Lung (tissue), 12 donors: ENCODE data around the gene WNK2. TPM values are rescaled to one million over a fixed set of nuclear protein-coding genes. Genes with fewer than 3 reads are reported as not detected.

ENCODE experiments used
- ATAC-seq: fragments of 200-7000 bp; cut with Tn5 transposase; one replicate; pipeline ENCODE4 v1.9.1; 2020; ENCODE audit warnings: moderate number of reproducible peaks; ENCODE audit not compliant: insufficient read depth, low FRiP score
- DNase-seq, 3 donors: peaks; one replicate each; pipeline ENCODE4 v3.0.0-alpha.2; 2013 to 2017
- H3K27ac ChIP-seq, 2 donors: one replicate each; pipeline ENCODE4 v1.5.1; 2013; ENCODE audit warnings: mild to moderate bottlenecking in 2 of 2, moderate library complexity in 2 of 2, control low read depth in 1 of 2, inconsistent platforms in 1 of 2, low read depth in 1 of 2, low read length in 1 of 2
- H3K27me3 ChIP-seq, 3 donors: one replicate each; pipeline ENCODE4 v1.5.1; 2013; ENCODE audit warnings: low read length in 2 of 3; ENCODE audit not compliant: control insufficient read depth in 3 of 3, insufficient read depth in 3 of 3
- H3K36me3 ChIP-seq, 4 donors: one replicate each; pipeline ENCODE4 v1.5.1; 2013; ENCODE audit warnings: low read length in 4 of 4, mild to moderate bottlenecking in 1 of 4, moderate library complexity in 1 of 4; ENCODE audit not compliant: control insufficient read depth in 4 of 4, insufficient read depth in 4 of 4
- H3K4me1 ChIP-seq, 5 donors: one replicate each; pipeline ENCODE4 v1.5.1; 2013; ENCODE audit warnings: low read length in 5 of 5, mild to moderate bottlenecking in 2 of 5, moderate library complexity in 1 of 5; ENCODE audit not compliant: control insufficient read depth in 5 of 5, insufficient read depth in 5 of 5
- H3K4me3 ChIP-seq: one replicate; pipeline ENCODE4 v1.5.1; 2013; ENCODE audit warnings: mild to moderate bottlenecking, control low read depth, moderate library complexity
- H3K9ac ChIP-seq, 2 donors: one replicate each; pipeline ENCODE4 v1.5.1; 2013; ENCODE audit warnings: low read length in 2 of 2, control low read depth in 1 of 2; ENCODE audit not compliant: insufficient read depth in 1 of 2
- H3K9me3 ChIP-seq, 4 donors: one replicate each; pipeline ENCODE4 v1.5.1; 2013; ENCODE audit warnings: low read length in 3 of 4, mild to moderate bottlenecking in 1 of 4, moderate library complexity in 1 of 4; ENCODE audit not compliant: control insufficient read depth in 4 of 4, insufficient read depth in 3 of 4
- whole genome bisulfite sequencing, 2 donors: extraction: QIAGEN DNeasy Blood & Tissue Kit; methylation state at CpG; one replicate each; pipeline ENCODE4 v1.1.7; 2013; 5-methylcytosine and 5-hydroxymethylcytosine counted together
- polyA plus RNA-seq, 2 donors: library from polyadenylated mRNA; stranded (reverse); fragments of 200-250 nt; gene quantifications; one replicate each; pipeline ENCODE4 v1.2.1, GENCODE V29; 2013
- total RNA-seq, 2 donors: library from RNA; depleted of rRNA in 1 of 2; stranded (reverse); fragments of >200 nt in 1 of 2; gene quantifications; one replicate each; pipeline ENCODE4 v1.2.1, GENCODE V29; 2014 to 2021
- TF ChIP-seq, protein P1 (sequence below): IDR thresholded peaks from 2 replicates; pipeline ENCODE4 v1.5.1; 2012; ENCODE audit warnings: mild to moderate bottlenecking; ENCODE audit errors: control extremely low read depth, extremely low read depth
- donor health status: control.
- donor health status: control.
- donor health status: Bipolar disorder and iron deficiency.
- donor health status: healthy.
- donor health status: DM: yes; HTN: yes; CAD: no.

The WNK2 gene
- total and polyA plus RNA-seq, 4 donors: 1.00 to 8.5 (median 2.9) TPM

- Histone ChIP-seq H3K27ac (no peak overlapping the region), H3K4me3 (no peak overlapping the region), H3K9ac (no peak overlapping the region), H3K36me3 (no peaks in the 10 kb centered on the region), H3K27me3 (no peaks in the 10 kb centered on the region), H3K4me1 (no peaks in the 10 kb centered on the region), H3K9me3 (peaks cover 0 to 2% (median 0%) of the 10 kb centered on the region in 4 donors)
- peak; percentile 62 to 76 (median 75) for DNase-seq
- WGBS, 2 donors: 66 to 75% methylated on average over 17 of the region's 17 CpGs
- peak; percentile 23 for ATAC-seq
- TF ChIP-seq, protein P1, sequence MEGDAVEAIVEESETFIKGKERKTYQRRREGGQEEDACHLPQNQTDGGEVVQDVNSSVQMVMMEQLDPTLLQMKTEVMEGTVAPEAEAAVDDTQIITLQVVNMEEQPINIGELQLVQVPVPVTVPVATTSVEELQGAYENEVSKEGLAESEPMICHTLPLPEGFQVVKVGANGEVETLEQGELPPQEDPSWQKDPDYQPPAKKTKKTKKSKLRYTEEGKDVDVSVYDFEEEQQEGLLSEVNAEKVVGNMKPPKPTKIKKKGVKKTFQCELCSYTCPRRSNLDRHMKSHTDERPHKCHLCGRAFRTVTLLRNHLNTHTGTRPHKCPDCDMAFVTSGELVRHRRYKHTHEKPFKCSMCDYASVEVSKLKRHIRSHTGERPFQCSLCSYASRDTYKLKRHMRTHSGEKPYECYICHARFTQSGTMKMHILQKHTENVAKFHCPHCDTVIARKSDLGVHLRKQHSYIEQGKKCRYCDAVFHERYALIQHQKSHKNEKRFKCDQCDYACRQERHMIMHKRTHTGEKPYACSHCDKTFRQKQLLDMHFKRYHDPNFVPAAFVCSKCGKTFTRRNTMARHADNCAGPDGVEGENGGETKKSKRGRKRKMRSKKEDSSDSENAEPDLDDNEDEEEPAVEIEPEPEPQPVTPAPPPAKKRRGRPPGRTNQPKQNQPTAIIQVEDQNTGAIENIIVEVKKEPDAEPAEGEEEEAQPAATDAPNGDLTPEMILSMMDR: peak; percentile 15
Measured at GRCh38 chr9:93304574-93305496, 120.9 kb downstream of the WNK2 start.

DNA sequence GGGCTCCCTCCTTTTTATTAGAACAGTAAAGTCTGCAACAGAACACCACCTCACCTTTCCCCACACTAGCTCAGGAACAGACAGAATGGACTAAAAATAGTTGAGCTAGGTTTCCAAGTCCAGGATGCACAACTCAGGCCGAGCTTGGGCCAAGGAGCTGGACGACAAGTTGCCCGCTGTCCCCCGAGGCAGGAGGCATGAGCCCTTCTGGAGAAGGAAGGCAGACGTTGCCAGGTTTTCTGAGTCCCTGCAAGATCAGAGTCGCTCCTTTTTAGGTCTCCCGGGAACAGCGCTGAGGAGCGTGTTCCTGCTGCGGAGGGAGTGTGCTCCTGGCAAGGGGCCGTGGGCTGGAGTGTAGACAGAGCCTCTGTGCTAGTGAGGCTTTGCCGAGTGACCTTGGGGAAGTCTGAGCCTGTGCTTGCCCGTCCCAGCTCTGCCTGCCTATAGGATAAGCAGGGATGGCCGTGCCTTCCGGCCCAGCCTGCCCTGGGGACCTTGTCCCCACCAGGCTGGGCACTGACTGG is 121.6 kb downstream of the WNK2 start:
- DNase-seq (peak in 1 of 3 donors; percentile 7), ATAC-seq (no peak)
- WGBS, 2 donors: 91 to 97% methylated on average over 15 of the region's 15 CpGs
- TF ChIP-seq, protein P1: no peak
- Histone ChIP-seq H3K27ac (no peak overlapping the region), H3K4me3 (no peak overlapping the region), H3K9ac (no peak overlapping the region), H3K9me3 (peaks cover 0 to 2% (median 0%) of the 10 kb centered on the region in 4 donors), H3K4me1 (no peaks in the 10 kb centered on the region), H3K36me3 (no peaks in the 10 kb centered on the region), H3K27me3 (no peaks in the 10 kb centered on the region)

GRCh38 chr9:93306081-93306480 is 122.1 kb downstream of the WNK2 start:
- no peaks in the 10 kb centered on the region for H3K36me3 ChIP-seq
- no peak for ATAC-seq
- no peaks in the 10 kb centered on the region for H3K27me3 ChIP-seq
- WGBS, 2 donors: 92 to 96% methylated on average over 9 of the region's 9 CpGs
- no peak overlapping the region for H3K27ac ChIP-seq
- H3K4me1 ChIP-seq: no peaks in the 10 kb centered on the region
- peak in 1 of 3 donors; percentile 4 for DNase-seq
- H3K4me3 ChIP-seq: no peak overlapping the region
- TF ChIP-seq, protein P1: no peak
- no peak overlapping the region for H3K9ac ChIP-seq
- H3K9me3 ChIP-seq: peaks cover 0 to 2% (median 0%) of the 10 kb centered on the region in 4 donors
